RWPE2 (cell line): ENCODE results near the gene ARFIP1.
A peak's percentile ranks its signal among the peaks of the same experiment; 100 is the strongest.
"Not testable (repeated sequence)": the region's sequence is repeated elsewhere in the genome, so short reads cannot be mapped to it uniquely, and the experiment has no call there.

Source experiments
- ATAC-seq: fragments of 200-7000 bp; cut with Tn5 transposase; 3 replicates; pipeline ENCODE4 v1.9.1; 2021; ENCODE audit warnings: low read depth
- DNase-seq: peaks from one replicate; pipeline ENCODE4 v3.0.0-alpha.2; 2020; ENCODE audit warnings: low spot score
- H3K27ac ChIP-seq: fragments of 450-650 bp; 2 replicates; pipeline ENCODE4 v1.5.1; 2017; ENCODE audit warnings: mild to moderate bottlenecking; ENCODE audit not compliant: poor library complexity, severe bottlenecking
- H3K27me3 ChIP-seq: fragments of 250-450 bp; sonication (Bioruptor Pico); 2 replicates; pipeline ENCODE4 v1.5.1; 2021; ENCODE audit warnings: mild to moderate bottlenecking, moderate library complexity; ENCODE audit not compliant: insufficient read depth, poor library complexity, severe bottlenecking
- H3K36me3 ChIP-seq: fragments of 250-450 bp; sonication (Bioruptor Pico); 2 replicates; pipeline ENCODE4 v1.5.1; 2020; ENCODE audit warnings: low read depth, mild to moderate bottlenecking, moderate library complexity
- H3K4me1 ChIP-seq: fragments of 250-450 bp; sonication (Bioruptor Pico); 2 replicates; pipeline ENCODE4 v1.5.1; 2021; ENCODE audit warnings: mild to moderate bottlenecking, moderate library complexity; ENCODE audit not compliant: insufficient read depth, poor library complexity, severe bottlenecking
- H3K4me3 ChIP-seq: fragments of 250-450 bp; sonication (Bioruptor Pico); 2 replicates; pipeline ENCODE4 v1.5.1; 2021; ENCODE audit warnings: mild to moderate bottlenecking, moderate library complexity; ENCODE audit not compliant: severe bottlenecking
- H3K9me3 ChIP-seq: fragments of 250-450 bp; sonication (Bioruptor Pico); 2 replicates; pipeline ENCODE4 v1.5.1; 2021; ENCODE audit warnings: mild to moderate bottlenecking, moderate library complexity; ENCODE audit not compliant: severe bottlenecking
- CTCF ChIP-seq: fragments of 450-650 bp; IDR thresholded peaks from one replicate; pipeline ENCODE4 v1.5.1; 2017; ENCODE audit warnings: mild to moderate bottlenecking, moderate library complexity; ENCODE audit not compliant: poor library complexity, severe bottlenecking

ARFIP1 gene

GRCh38 chr4:152856960-152857359, 77.2 kb downstream of the ARFIP1 start:
- H3K9me3 ChIP-seq, result peaks cover 3% of the 10 kb centered on the region
- TF ChIP-seq CTCF, result no peak
- no peak overlapping the region for H3K27ac ChIP-seq
- H3K36me3 ChIP-seq, result no peaks in the 10 kb centered on the region
- H3K27me3 ChIP-seq, result no peaks in the 10 kb centered on the region
- H3K4me1 ChIP-seq, result no peaks in the 10 kb centered on the region
- H3K4me3 ChIP-seq, result no peak overlapping the region
- ATAC-seq, result no peak
- no peak for DNase-seq

- TF ChIP-seq CTCF, result no peak
- DNase-seq (no peak), ATAC-seq (no peak)
These were observed 79.2 kb downstream of the ARFIP1 start for GRCh38 chr4:152858934-152859333.

GRCh38 chr4:152860046-152860445, 80.3 kb downstream of the ARFIP1 start:
- Histone ChIP-seq H3K9me3 (no peaks in the 10 kb centered on the region), H3K4me3 (no peak overlapping the region), H3K4me1 (no peaks in the 10 kb centered on the region), H3K27me3 (no peaks in the 10 kb centered on the region), H3K36me3 (peaks cover 8% of the 10 kb centered on the region; the same call in 1 of the 2 replicates), H3K27ac (no peak overlapping the region)
- DNase-seq (no peak), ATAC-seq (peak; percentile 42; the same call in 1 of the 3 replicates)
- TF ChIP-seq CTCF, result no peak

More at GRCh38 chr4:152858934-152859333, 79.2 kb downstream of the ARFIP1 start:
- Histone ChIP-seq H3K27me3 (no peaks in the 10 kb centered on the region), H3K36me3 (0 out of 2 replicates have a peak, but pooled peaks cover under 1% of the 10 kb centered on the region), H3K4me1 (no peaks in the 10 kb centered on the region), H3K4me3 (no peak overlapping the region), H3K9me3 (peaks cover 3% of the 10 kb centered on the region), H3K27ac (no peak overlapping the region)

GRCh38 chr4:152862608-152863007, 82.9 kb downstream of the ARFIP1 start:
- Histone ChIP-seq H3K36me3 (peaks cover 8% of the 10 kb centered on the region; the same call in 1 of the 2 replicates), H3K4me1 (no peaks in the 10 kb centered on the region), H3K9me3 (no peaks in the 10 kb centered on the region), H3K4me3 (no peak overlapping the region), H3K27me3 (no peaks in the 10 kb centered on the region), H3K27ac (no peak overlapping the region)
- TF ChIP-seq CTCF, result no peak
- ATAC-seq (no peak), DNase-seq (no peak)

GRCh38 chr4:152864361-152864760, 84.6 kb downstream of the ARFIP1 start:
- no peak; the same call in 2 of the 3 replicates for ATAC-seq
- no peaks in the 10 kb centered on the region for H3K9me3 ChIP-seq
- no peaks in the 10 kb centered on the region for H3K27me3 ChIP-seq
- peaks cover 8% of the 10 kb centered on the region; the same call in 1 of the 2 replicates for H3K36me3 ChIP-seq
- no peak for TF ChIP-seq CTCF
- DNase-seq, result no peak
- no peak overlapping the region for H3K27ac ChIP-seq
- H3K4me1 ChIP-seq, result no peaks in the 10 kb centered on the region
- no peak overlapping the region for H3K4me3 ChIP-seq

- not testable (repeated sequence) for DNase-seq, H3K36me3 ChIP-seq, H3K4me1 ChIP-seq, H3K9me3 ChIP-seq, H3K4me3 ChIP-seq, H3K27me3 ChIP-seq, ATAC-seq, H3K27ac ChIP-seq
These were observed 86.8 kb downstream of the ARFIP1 start for GRCh38 chr4:152866432-152866993.
